Vagina (tissue), 2 donors: ENCODE results near the gene ARHGAP26.

ENCODE experiments used
- POLR2A ChIP-seq, 2 donors: fragments of 450-650 bp; IDR thresholded peaks; one replicate each; pipeline ENCODE4 v1.6.1; 2017; ENCODE audit warnings: antibody characterized with exemption in 2 of 2, mild to moderate bottlenecking in 2 of 2, moderate library complexity in 2 of 2
- POLR2AphosphoS5 ChIP-seq, 2 donors: sonication (generic); formaldehyde crosslinking; IDR thresholded peaks; one replicate each; pipeline ENCODE4 v1.9.0; 2017; ENCODE audit warnings: antibody characterized with exemption in 2 of 2, mild to moderate bottlenecking in 2 of 2, low read depth in 1 of 2; ENCODE audit not compliant: insufficient read depth in 1 of 2
- TF ChIP-seq, protein P1 (sequence below), 3 experiments: fragments of 450-650 bp in 2 of 3; fragments of 200-600 bp in 1 of 3; sonication (generic) in 1 of 3; IDR thresholded peaks; one replicate each; pipeline ENCODE4 v1.5.1; 2017 to 2019; ENCODE audit warnings: antibody characterized with exemption in 3 of 3, mild to moderate bottlenecking in 2 of 3, moderate library complexity in 2 of 3

- TF ChIP-seq, protein P1, sequence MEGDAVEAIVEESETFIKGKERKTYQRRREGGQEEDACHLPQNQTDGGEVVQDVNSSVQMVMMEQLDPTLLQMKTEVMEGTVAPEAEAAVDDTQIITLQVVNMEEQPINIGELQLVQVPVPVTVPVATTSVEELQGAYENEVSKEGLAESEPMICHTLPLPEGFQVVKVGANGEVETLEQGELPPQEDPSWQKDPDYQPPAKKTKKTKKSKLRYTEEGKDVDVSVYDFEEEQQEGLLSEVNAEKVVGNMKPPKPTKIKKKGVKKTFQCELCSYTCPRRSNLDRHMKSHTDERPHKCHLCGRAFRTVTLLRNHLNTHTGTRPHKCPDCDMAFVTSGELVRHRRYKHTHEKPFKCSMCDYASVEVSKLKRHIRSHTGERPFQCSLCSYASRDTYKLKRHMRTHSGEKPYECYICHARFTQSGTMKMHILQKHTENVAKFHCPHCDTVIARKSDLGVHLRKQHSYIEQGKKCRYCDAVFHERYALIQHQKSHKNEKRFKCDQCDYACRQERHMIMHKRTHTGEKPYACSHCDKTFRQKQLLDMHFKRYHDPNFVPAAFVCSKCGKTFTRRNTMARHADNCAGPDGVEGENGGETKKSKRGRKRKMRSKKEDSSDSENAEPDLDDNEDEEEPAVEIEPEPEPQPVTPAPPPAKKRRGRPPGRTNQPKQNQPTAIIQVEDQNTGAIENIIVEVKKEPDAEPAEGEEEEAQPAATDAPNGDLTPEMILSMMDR (IDR thresholded peaks at IDR 0.05) = no peak
- TF ChIP-seq POLR2A (IDR thresholded peaks at IDR 0.05) (no peak), POLR2AphosphoS5 (IDR thresholded peaks at IDR 0.05; ENCODE audit: insufficient read depth in 1 of 2, low read depth in 1 of 2) (no peak)
Measured at GRCh38 chr5:143207563-143208364, 437.6 kb downstream of the ARHGAP26 start.
